NCI-H524 (cell line): ENCODE results near the gene CACNA1E.
A peak's percentile ranks its signal among the peaks of the same experiment; 100 is the strongest.

Experiments used
- DNase-seq, 2 experiments: peaks; one replicate each; lab custom pipeline; 2025; lab: John Stamatoyannopoulos, UW

The CACNA1E gene

DNA sequence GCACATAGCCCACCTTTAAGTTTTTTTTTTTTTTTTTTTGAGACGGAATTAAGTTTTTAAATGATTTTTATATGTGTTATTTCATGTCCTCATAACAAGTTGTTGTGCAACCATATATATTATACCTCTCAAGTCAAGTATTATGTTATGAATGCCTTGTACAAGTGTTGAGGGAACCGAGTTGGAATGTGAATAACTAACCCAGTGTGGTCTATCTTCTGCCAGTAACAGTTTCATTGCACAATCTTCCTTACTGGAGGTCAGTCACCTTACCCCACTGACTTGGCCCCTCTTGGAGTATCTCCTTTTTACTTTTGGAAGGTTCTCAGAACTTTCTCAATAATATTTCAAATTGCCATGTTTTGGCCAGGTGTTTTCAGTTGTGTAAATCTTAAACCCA, 201.9 kb downstream of the CACNA1E start:
- DNase-seq, result no peak

GRCh38 chr1:181701891-181702290, 218.6 kb downstream of the CACNA1E start:
- DNase-seq, result no peak

DNA sequence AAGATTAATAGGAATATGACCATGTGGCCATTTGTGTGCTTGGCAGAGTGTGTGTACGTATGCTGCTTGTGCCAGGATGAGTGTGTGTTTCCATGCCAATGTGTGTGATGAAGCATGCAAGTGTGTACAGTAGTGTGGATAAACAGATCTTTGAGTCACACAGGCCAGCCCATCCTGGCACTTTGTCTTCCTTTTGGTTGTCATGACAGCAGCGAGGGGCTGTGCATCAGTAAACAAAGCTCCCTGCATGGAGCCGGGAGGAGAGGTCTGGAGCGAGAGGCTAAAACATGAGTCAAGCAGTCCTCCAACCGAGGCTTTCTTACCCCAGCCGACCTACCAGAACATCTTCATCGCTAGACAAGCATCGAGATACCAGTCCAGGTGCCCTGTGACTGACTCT, 221.2 kb downstream of the CACNA1E start:
- DNase-seq, result no peak

- no peak for DNase-seq
Measured at GRCh38 chr1:181711820-181712219, 228.5 kb downstream of the CACNA1E start.

DNA sequence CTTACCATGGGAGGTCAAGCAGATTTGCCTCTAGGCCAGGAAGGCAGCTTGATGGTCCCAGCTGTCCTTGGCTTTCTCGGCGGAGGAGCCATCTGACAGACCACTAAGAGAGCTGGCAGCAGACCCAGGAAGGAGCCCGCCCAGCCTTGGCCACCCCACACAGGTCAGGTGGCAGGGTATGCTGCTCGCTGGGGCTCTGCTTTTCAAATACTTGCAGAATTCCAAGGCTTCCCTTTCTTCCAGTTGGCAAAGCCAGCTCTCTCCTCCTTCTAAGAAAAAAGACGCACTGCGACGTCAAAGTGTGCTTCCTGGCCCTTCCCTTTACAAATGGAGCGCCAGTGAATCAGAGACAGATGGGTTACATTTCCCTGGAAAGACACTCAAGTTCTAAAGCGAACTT, 229.4 kb downstream of the CACNA1E start:
- DNase-seq, result no peak

DNA sequence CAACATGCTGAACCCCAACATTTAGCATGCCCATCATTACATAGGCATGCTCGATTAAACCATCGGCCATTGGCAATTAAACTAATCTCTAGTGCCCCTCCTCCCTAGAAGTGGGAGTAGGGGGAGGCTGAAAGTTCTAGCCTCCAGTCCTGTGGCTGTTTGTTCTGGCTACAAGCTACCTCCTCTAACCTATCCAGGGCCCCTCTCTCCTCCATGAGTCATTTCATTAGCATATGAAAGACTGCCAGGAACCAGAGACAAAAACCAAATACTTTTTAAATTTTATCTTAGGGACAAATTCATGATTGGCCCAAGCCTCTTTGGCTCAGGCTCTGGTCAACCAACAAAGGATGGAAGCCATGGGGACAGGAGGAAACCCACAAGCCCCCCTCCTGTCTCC, 231.1 kb downstream of the CACNA1E start:
- no peak for DNase-seq

GRCh38 chr1:181718034-181718433, 234.7 kb downstream of the CACNA1E start:
- DNase-seq, result no peak

DNA sequence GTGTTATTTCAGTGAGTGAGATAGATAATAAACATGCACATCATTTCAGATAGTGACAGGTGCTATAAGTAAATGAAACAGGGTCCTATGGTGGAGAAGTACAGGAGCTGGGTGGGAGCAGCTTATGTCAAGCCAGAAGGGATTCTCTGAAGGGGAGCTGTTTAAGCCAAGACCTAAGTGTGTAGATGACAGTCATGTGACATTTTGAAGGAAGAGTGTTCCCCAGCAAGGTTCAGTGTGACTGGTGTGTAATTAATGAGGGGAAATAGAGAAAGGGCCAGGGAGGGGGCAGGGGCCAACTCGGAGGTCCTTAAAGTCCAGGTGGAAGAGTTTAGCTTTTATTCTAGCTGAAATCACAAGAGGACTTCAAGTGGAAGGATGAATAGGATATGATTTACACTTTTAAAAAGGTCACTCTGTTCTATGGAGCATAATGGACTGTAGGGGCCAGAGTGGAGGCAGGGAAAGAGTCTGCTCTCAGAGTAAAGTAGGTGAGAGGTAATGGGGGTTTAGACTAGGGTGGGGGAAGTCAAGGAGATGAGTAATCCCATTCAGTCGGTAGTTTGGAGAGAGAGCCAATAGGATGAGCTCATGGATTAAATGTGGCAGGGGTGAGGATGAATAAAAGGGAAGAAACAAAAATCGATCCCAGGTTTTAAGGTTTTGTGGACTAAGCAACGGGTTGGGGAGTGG, 243.1 kb downstream of the CACNA1E start:
- no peak for DNase-seq

- DNase-seq, result no peak
Measured at GRCh38 chr1:181730606-181731005, 247.3 kb downstream of the CACNA1E start.

- DNase-seq, result no peak
Measured at GRCh38 chr1:181732218-181732990, 249.1 kb downstream of the CACNA1E start.

DNA sequence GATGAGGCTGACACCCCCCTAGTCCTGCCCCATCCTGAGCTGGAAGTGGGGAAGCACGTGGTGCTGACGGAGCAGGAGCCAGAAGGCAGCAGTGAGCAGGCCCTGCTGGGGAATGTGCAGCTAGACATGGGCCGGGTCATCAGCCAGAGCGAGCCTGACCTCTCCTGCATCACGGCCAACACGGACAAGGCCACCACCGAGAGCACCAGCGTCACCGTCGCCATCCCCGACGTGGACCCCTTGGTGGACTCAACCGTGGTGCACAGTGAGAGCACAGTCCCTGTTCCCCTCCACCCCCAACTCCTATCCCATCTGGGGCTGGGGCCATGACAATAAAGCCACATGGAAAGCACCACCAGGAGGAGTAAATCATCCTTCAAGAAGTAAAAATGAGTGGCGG, 250.2 kb downstream of the CACNA1E start:
- DNase-seq, result no peak

DNA sequence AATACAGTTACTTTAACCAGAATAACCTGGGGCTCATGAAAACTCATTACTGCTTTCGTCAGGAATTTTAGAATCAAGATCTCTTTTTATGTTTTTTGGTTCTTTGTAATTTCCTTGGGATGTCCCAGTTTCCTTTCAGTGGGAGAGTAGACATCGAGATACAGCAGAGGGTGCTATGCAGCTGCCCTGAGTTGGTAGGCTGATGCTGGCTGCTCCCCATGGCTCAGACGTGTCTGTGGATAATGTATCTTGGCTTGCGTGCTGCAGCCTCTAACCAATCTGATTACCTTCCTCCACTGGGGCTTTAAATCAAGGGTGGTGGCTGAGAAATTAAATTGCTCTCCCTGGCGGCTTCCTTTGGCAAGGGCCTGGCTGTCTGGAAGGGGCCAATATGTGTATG, 253.7 kb downstream of the CACNA1E start:
- no peak for DNase-seq

- no peak for DNase-seq
Measured at GRCh38 chr1:181739214-181739613, 255.9 kb downstream of the CACNA1E start.

GRCh38 chr1:181742426-181742825, 259.1 kb downstream of the CACNA1E start:
- no peak for DNase-seq

DNA sequence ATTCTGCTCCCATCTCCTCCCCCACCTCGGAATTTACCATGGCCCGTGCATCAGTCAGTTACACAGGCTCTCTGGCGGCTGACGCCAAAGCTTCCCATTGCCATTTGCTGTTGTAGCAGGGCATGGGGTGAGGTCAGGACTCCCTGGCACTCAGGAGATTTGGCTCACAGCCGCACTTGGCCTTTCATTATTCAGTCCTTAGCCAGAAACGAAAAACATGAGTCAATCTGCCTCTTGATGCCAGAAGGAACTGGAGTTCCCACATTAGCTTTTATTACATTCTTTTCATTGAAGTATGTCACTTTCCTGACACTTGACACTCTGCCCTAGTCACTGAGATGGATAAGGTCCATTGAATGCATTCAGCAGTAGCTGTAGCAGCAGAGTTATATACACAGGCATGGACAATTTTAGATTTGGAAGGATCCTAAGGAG, 260.6 kb downstream of the CACNA1E start:
- DNase-seq, result peak in 1 of 2 experiments; percentile 18

DNA sequence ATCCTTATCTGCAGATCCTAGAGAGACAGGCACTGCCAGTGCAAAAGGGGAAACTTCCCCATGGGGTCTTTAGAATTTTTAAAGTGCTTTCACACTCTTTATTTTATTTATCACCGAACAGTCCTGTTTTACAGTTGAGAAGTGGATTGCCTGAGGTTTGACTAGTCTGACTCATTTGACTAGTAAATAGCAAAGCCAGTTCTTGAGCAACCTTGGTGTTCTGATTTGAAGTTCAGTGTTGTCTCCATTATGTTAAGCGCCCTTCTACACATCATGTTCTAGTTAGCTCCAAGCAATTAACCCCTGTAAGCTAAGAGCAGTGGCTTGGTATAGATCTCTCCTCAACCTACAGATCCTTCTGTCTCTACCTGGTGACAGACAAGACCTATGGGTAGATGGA, 262.9 kb downstream of the CACNA1E start:
- no peak for DNase-seq

DNA sequence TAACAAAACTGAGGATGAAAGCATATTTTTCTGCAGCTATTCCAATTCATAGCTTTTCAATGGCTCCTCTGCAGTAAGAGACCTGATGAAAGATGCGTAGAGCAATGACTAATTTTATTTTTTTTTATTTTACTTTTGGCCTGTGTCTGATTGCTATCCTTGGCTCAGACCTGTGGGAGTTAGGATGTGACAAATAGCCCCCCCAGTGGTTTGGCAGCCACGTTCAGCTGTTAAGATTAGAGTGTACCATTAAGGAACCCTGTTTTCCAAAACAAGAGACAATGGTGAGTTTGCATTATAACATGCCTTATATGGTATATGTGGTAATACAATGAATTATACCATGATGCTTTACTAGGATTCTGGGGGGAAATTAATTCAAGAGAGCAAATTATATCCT, 264.7 kb downstream of the CACNA1E start:
- DNase-seq, result no peak

DNA sequence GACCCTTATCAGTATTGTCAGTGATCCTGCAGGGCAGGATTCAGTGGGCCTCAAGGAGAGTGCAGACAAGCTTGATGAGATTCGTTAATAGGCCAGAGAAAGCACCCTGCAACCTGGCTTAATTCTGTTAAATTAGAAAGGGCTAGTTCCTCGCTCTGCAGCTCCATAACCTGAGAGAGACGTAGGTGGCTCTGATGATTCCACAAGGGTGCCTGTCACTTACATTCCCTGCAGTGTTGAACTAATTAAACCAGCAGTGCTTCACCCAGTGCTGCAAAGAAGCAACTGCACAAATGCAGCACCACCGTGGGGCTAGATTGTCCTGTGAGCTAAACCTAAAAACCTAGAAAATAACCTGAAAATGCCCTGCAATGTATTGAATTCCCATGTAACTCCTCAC, 270.8 kb downstream of the CACNA1E start:
- DNase-seq, result no peak

- peak; percentile 91 to 98 for DNase-seq
Measured at GRCh38 chr1:181759481-181759880, 276.2 kb downstream of the CACNA1E start.

DNA sequence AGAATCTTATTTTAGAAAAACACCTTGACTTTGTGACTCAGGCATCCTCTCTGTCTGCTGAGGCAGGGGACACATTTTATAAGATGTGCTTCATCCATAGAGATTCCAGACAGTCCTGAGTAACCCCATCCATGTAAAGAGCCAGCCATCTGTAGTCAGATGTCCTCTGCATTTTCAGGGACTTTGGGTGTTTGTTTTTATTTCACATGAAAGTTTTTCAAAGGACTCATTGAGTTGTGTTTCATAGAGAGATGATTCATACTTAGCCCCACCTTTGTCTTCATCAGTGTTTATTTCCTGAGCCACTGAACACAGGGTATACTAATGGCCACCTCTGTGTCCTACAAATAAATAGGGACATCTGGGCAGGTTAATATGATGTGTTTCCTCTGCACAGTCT, 280.4 kb downstream of the CACNA1E start:
- no peak for DNase-seq

DNA sequence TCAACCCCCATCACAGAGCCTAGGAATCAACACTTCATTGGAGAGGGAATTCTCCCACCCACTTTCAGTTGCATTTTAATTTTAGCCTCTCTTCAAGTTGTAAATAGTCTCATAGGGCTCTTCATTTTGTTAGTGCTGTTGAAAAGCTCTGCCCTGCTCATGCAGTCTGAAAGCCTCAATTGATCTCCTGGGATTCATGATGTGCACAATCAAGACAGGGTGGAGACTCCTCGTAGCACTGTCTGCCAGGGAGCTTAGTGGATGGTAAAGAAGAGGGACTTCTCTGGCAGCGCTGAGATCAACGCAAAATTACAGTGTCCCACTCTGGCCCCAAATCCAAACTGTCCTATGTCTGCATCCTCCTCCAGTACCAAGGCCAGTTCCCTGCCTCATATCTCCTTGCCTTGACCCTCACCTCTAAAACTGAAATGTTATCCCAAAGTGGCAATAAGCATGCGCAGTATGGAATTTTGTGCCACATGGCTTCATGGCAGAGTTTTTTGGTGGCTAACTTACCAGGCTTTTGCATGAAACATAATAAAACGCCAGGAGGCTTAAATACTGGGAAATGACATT, 282.2 kb downstream of the CACNA1E start:
- DNase-seq, result no peak

- DNase-seq, result no peak
Measured at GRCh38 chr1:181767001-181767708, 283.8 kb downstream of the CACNA1E start.
